ENCODE data around the gene LAMB3.
A peak's percentile ranks its signal among the peaks of the same experiment; 100 is the strongest.

LAMB3 gene

DNA sequence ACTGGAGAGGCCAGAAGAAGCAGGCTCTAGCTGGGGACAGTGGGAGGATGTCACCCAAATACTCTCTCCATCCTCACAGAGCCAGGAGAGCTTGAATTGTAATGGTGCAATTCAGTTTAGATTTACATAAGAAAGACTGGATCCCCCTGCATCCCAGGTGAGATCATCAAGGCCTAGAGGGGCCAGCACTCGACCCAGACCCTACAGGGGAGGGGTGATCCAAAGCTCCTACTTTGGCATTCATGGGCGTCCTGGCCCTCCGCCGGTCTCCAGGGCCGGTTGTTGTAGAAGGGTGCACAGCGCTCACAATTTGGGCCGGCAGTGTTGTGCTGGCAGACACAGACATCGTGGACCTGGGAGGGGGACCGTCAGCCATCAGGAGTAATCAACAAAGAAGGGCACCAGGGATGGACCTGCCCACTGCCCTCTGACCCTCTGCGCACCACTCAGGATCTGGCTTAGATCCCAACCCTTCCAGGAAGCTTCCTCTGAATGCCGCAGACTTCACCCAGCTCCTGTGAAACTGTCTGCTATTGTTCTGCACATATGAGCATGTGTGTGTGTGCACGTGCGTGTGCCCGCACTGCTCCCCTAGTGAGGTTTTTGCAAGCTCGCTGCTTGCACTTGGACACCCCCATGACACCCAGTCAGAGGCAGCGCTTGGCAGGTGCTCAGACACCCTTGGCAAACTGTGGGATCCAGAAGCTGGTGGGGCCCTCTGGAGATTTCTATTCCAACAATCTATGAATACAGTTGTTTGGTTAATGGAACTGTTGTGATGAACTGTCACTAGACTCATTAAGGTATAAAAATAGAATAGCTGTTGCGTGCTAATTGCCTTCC lies 21.6 kb downstream of the LAMB3 start:
- DNase-seq = no peak

DNA sequence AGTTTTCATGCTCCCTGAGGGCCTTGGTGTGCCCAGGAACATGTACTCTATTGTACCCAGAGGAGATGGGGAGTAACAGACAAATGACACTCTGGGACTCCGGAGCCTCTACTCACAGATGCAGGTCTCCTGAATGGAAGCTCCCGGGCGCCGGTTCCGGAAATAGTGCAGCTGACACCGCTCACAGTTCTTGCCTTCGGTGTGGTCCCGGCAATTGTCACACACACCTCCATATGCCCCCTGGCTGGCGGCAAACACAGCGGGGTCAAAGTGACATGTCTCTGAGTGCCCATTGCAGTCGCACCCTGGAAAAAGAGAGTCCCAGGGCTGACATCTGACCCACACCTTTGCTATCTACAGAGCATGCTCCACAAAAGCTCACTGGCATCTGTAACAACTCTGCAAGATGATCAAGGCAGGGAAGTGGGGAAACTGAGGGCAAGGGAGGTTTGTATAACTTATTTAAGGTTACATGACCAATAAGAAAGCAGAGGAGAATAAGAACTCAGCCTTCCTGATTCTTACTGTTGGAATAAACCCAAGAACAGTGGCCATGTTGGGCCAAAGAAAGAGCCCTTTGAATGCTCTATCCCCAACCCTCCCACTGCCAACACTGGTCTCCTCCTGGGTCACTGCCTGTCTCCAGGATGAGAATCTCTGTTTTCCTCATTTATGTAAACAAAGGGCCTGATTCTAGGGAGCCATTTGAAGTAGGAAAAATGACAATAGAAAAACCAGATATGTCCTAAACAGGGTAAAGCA lies 22.4 kb downstream of the LAMB3 start:
- DNase-seq = no peak

DNA sequence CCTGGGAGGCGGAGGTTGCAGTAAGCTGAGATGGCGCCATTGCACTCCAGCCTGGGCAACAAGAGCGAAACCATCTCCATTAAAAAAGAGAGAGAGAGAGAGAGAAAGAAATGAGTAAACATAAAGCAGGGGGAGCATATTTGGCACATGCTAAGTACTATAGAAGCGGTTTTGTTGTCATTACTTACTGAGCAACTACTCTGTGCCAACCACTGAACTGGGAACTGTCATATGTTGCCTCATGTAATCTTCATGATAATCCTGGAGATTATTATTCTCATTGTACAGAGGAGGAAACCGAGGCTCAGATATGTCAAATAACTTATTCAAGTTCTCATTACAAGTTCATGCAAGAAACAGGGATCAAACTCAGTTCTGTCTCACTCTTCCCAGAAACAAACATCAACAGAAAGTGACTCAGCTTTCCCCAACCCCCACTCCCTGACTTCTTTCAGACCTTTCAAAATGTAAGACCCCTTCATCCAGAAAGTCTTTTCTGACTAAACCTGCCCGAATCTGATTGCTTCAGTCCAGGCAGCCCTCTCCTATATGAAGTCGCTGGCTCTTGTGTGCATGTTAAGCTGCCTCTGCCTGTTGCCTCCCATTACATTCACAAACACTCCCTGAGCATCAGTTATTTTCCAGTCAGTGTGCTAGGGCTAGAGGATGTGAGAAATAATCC lies 23.5 kb downstream of the LAMB3 start:
- no peak for DNase-seq

DNA sequence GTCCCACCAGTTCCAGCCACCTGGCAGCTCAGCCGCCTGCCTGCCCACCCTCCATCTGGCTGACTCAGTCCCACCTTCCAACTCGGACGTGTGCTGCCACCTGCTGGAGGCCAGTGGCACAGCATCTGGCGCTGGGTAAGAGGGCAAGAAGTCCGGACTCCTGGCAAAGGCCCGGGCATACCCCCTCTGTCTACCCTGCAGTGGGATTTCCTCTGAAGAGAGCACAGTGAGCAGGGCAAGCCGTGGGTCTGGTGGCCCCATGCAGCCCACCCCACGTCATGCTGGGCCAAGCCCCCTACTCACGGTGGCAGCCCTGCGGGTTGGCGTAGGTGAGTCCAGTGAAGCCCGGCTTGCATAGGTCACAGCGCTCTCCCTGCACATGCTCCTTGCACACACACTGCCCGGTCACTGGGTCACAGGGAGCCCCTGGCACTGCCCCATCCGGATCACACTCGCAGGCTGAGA lies 24.5 kb downstream of the LAMB3 start:
- peak; percentile 90 for DNase-seq

DNA sequence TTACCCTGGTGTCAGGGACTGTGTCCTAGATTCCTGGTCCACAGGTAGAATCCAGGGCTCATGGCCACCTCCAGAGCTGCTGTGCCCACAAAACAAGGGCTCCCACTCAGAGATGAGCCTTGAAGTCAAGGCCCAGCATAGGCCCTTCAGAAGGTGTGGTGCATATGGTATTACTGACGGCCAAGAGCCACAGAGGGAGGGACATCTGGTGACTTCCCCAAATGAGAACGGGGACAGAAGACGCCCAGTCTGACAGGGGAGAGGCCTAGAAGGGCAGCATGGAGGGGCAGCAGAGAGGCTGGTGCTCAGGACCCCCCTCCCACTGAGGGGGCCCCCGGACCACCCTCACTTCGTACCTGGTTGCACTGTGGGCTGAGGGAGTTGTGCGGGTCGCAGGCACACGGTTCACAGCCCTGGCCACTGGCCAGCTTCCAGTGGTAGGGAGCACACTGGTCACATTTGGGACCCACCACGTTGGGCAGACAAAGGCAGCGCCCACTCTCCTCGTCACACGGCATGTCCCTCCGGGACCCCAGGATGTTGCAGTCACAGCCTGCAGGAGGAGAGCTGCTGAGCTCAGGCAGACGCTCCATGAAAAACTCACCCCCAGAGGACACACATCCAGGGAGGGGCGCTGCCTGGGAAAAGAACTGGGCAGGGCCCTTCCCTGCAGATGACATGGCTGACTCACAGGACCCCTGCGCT lies 25.0 kb downstream of the LAMB3 start:
- no peak for DNase-seq

DNA sequence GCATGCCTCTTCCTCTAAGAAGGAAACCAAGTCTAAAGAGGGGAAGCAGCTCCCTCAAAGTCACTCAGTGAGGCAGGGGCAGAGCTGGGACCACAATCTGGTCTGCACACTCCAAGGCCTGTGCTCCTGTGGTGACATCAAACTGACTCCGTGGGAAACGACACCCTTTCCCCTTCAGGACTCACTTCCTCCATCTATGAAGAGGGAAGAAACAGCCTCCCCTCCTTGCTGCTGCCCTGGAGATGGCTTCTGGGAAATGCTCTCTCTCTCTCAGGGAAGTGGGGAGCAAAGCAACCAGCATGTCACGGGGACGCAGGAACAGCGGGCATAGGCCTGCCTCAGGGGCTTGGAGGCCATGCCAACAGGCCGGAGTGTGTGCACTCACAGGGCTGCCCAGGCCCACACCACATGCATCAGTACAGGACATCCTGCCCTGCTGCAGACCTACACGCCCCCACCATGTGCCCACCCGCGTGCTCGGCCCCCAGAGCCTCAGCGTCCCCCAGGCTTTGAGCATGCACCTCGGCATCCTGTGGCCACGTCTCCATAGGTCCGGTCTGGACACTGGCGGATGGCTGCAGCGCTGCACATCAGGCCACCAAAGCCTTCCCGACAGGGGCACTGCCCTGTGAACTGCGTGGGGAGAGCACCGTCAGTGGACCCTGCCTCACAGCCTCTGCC lies 25.7 kb downstream of the LAMB3 start:
- no peak for DNase-seq

DNA sequence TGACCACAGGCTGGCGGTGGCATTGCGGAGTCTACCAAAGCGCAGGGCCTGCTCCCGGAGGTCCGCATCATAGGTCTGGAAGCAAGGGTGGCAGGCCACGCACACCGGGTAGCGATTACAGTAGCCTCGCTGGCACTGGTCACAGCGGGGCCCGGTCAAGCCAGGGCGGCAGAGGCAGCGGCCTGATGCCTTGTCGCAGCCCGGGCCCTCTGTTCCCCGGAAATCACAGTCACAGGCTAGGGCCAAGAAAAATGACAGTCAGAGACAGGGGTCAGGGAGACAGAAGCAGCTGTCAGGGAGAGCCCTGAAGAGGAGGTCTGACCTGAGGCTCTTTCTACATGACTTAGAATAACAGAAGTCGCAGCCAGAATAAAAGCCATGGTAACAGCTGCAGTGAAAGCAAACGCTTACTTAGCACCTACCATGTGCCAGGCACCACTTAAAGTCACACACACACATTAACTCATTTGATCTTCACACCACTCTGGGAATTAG lies 26.4 kb downstream of the LAMB3 start:
- no peak for DNase-seq

DNA sequence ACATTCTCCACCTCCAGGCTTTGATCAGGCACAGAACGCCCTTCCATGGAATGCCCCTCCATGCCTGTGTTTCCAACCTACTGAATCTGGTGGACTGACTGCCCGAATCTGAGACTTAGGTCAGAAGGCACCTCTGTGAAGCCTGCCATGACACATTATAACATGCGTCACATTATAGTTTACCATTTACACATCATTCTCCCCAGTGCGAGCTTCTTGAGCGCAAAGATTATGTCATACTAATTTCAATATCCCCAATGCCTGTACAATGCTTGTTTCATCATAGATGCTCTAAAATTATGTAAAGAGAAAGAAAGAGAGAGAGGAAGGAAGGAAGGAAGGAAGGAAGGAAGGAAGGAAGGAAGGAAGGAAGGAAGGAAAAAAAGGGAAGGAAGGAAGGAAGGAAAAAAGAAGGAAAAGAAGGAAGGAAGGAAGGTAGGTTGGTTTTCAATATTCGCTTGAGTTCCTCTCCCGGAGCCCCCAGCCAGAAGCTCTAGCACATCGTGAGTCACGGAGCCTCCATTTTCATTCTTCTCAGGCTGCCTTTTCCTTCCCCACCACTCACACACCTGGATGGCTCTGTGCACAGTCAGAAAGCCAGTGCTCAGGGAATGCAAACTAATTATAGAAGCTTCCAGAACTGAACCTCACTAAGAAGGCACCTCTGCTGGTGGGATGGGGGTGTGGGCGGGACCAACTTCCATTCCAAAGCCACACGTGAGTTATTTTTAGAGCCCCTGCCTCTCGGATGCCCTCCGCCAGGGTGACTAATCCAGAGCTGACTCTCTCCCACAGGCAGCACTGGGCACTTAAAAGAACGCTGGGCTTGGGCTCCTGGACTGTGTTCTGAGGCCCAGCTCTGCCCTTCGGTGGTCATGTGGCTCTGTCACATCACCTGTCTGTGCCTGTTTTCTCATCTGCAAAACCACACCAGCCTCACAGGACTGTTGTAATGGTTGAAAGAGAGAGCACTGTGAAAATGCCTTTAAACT lies 27.4 kb downstream of the LAMB3 start:
- no peak for DNase-seq

DNA sequence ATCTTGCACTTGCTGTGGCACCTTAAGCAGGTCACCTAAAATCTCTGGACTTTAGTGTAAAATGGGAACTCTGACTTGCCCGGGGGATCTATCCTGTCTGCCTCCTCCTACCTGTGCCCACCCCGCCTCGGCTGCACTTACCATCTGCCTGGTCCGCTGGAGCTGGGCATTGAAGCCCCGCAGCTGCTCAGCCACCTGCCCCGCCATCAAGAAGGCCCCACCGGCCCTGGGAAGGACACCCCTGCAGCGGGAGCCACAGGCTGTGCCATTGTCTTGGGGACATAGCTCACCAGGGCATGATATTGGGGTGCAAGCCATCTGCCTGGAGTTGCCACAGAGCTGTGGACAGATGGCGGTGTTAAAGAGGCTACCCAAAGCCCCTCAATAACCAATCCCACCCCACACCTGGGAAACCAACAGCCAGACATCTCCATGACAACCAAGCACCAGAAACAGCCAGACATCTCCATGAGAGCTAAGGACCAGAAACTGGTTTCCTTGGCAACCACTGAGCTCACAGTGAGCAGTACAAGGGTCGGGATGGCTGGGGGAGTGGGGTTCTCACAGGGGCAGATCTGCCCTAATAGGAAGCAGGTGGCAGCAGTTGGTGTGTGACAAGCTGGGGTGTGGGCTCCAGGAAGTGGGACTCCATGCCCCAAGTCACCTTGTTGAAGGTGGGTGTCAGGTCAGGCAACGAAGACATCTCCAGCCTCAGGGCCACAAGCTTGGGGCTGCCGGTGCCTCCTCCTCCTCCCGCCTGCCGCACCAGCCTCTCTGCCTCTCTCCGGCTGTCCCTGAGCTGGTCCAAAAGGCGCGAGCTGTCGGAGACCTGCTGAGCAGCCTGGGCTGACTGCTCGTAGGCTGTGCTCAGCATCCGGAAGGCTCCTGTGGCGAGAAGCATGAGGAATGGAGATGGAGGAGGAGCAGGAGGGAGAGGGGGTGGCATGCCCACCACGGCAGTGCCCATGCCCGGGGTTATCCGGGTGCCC lies 29.1 kb downstream of the LAMB3 start:
- no peak for DNase-seq

DNA sequence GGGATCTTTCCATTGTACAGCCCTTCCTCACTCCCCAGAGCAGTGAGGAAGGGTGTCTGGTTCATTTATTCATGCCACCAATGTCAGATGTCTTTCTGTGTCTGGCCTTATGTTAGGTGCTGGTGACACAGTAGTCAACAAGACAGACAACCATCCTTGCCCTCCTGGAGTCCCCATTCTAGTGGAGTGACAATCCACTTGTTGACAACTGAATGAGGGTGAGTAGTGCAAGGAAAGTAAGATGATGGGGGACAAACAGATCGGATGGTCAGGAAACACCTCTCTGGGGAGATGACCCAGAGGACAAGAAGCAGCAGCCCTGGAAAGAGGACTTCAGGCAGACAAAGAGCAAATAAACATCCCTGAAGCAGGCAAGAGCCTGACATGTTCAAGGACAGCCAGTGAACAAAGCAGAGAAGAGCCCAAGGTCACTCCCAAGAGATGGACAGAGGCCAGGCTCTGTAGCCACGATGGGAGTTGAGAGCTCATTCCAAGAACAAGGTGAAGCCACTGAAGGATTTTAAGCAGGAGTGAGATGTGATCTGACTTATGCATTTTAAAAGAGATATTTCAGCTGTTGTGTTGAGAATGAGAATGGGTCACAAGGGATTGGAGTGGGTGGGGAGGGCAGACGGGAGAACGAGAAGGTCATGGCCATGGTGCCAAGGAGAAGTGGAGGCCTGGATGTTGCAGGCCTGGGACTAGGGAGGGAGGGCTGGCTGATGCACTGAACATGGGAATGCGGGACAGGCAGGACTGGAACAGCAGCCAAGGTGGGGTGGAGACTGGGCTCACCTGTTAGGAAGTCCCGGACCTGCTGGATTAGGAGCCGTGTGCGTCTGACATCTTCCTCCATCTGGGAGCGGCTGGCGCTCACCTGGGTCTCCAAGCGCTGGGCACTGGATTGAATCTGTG lies 30.2 kb downstream of the LAMB3 start:
- DNase-seq = no peak

DNA sequence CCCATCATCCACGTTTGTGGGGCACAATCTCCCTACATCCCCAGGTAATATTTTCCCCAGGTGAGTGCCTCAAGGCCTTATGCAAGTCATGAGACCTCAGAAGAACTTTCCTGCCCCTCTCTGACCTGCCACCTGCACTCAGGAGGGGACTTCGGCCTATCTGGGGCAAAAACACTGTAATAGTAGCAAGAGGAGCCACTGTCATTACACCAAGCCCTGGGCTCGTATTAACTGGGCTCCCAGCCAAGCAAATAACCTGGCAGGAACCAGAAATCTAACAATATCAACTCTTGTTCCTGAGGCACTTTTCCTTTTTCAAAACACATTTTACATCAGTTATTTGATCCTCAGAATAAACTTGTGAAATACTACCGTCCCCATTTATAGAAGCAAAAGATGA lies 30.9 kb downstream of the LAMB3 start:
- DNase-seq = no peak

DNA sequence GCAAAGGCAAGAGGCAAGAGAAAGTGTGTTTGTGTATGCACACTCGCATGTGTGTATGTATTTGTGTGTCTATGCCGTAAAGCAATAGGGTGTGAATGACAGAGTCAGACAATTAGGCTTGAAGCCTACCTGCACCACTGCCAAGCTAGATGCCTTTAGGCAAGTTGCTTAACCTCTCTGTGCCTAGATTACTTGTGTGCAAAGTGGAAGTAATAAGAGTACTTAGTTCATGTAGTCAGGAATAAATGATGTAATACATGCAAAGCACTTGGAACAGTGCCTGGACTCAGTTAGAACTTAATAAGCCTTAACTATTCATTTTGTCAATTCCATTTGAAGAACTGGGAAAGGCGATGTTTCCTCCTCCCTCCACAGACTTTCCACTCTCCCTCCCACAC lies 31.7 kb downstream of the LAMB3 start:
- no peak for DNase-seq

DNA sequence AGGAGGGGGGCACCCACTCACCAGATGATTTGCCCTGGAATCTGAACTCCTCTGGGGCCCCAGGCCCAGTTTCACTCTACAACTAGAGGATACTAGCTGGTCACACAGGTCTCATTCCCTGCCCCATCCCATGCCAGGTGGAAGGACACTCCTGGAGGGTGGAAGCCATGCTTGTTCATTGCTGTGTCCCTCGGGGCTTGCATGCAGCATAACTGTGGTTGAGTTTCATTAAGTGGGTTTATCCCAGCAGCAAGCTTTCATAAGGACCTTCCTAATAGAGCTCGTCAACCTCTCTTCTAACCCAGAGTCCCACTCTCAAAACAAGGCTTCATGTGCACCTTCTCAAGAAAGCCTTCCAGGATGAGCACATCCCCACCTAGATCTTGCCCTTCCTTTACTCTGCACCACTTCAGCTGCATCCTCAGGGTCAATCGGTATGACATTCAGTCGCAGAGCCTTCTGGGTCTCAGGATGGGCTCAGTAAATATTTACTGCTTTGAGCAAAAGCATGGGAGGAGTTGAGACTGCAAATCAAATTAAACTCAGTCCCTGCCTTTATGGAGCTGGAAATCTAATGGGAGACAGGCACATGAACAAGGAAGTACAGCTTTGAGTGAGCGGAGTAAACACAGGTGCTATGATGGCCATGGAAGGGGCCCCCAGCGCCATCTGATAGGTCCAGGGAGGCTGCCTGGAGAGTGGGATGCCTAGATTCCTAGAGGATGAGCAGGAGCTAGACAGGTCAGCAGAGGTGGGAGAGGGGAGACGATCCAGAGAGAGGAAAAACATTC lies 32.3 kb downstream of the LAMB3 start:
- no peak for DNase-seq

DNA sequence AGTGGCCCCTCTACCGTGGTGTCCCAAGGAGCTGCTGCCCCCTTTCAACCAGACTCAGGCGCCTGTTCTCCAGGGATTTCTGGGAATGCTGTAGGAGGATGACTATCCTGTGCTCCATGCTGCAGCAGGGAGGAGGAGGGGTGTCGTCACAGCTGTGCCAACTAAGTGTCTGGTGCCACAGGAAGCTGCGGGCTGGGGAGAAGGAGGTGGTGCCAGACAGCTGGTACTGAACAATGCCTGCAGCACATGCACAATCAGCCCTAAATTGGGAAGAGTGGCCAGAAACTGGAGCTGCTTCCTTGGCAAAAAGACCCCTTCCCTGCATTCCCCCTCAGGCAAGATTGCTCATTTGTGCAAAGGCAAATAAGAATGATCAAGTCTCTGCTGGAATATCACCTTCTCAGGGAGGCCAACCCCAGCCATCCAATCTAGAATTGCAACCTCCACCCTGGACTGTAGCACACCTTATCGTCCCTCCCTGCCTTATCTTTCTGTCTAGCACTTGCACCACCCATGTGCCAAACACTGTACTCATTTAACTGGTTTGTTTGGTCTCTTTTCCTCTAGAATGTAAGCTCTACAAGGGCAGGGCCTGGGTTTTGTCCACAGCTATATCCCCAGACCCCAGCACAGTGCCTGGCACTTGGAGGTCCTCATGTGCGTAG lies 33.3 kb downstream of the LAMB3 start:
- DNase-seq = no peak

DNA sequence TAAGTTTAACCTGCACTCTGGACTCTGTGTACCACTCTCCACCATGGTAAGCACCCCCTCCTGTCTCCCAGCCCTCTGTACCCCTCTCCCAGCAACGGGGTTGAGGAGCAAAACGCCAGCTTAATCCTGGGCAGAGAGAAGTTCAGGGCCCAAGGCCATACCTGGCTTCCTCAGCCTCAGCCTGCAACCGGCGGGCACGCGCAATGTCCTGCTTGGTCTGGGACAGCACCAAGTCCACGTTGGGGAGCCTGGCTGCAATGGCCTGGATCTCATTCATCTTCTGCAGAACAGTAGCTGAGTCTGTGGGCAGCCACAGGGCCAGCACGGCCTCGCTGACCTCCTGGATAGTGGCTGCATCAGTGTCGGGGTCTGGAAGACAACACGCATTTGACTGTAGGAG lies 33.9 kb downstream of the LAMB3 start:
- no peak for DNase-seq

DNA sequence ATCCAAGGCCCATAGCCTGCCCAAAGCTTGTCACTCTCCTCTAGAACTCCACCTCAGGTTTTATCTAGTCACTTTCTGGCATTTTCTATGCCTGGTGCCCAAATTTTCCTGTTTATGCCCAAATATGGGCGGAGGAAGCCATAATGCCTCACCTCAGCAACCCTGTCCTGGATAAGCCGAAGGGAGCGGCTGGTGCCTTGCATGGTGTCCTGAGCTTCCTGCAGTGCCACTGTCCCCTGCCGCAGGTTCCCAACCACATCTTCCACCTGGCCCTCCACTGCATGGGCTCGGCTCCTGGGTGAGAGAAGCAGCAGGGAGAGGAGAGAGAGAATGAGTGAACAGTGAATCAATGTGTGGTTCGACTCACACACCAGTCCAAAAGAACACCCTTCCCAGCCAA lies 34.5 kb downstream of the LAMB3 start:
- no peak for DNase-seq

DNA sequence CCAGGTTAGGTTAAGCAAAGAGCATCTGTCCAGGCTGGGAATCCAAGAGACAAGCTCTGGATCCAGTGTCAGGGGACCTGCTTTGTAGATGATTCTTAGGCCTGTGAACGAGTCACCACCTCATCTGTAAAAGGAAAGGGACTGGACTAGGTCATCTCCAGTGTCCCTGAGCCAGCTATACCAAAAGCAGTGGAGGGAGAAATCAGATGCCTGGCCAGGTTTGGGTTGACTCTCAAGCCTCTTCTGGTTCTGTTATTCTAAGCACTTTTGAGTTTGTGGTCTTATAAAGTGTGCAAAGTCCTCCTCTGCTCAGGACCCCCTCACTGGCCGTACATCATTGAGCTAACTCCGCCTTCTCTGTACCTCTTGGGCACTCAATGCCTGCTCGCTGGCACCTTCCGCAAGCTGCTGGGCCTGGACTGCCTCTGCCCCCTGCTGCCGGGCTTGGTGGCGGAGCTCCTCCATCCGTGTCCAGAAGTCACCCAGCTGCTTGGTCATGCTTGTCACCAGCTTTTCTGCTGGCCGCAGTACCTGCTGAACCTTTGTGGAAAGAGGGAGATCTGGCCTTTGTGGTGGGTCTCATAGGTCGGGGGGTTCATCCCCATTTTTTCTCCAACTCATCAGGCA lies 35.1 kb downstream of the LAMB3 start:
- no peak for DNase-seq

Measured in right forelimb (tissue), 1 donor.